Bone marrow (tissue), 2 donors: ENCODE data around the gene GALNT18.

Experiments
- DNase-seq, 2 donors: peaks; one replicate each; lab custom pipeline; 2025; lab: John Stamatoyannopoulos, UW

Gene GALNT18

GRCh38 chr11:11304550-11304949 lies 317.3 kb downstream of the GALNT18 start:
- DNase-seq: no peak

GRCh38 chr11:11302565-11302964 lies 319.2 kb downstream of the GALNT18 start:
- no peak for DNase-seq

- no peak for DNase-seq
These were observed 320.6 kb downstream of the GALNT18 start for GRCh38 chr11:11301212-11301611.

DNA sequence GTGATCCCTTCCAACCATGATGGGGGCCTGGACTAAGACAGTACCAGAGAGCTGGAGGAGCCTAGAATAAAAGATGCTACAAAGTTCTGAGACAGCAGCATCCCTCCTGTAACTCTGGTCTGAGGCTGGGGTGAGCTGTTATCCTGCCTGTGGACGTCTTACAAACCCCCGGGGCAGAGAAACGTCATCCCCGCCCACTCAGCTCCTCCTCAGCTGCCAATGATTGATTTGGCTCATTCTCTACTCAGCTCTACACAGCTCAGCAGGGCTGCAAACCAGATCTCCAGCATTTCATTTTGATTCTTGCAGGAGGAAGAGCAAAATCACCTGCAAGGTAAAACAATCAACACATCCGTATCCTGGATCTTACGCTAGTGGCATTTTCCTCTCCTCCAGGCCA lies 324.2 kb downstream of the GALNT18 start:
- no peak for DNase-seq

- no peak for DNase-seq
These were observed 325.4 kb downstream of the GALNT18 start for GRCh38 chr11:11296434-11296833.

- DNase-seq: no peak
These were observed 327.3 kb downstream of the GALNT18 start for GRCh38 chr11:11294551-11294855.

DNA sequence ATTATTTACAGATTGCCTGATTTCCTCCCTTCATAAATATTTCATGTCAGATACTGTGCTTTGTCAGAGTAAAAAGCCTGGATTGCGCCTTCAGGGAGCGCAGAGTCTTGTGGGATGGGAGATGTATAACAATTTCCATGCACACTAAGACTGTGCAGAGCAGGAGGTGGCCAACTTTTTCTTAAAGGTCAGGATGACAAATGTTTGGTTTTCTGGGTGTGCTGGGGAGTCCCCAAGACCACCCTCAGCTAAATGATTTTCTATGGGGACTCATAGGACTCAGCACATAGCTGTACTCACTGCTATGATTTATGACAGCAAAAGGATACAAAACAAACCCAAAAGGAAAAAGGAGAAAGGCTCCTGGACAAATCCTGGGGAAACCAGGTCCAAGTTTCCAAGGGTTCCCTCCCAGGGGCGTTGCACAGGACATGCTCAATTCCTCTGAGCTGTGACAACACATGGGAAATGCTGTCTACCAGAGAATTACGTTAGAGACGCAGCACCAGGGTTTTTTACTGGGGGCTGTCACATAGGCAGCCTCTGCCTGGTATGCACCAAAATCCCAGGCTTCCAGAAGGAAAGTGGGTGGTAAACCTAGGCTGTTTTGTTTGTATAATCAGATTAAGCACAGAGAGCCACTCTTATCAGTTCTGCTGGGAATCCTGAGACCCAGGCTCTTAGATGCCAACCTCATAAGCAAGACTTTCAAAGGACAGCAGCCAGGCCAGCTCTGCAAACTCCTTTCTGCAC lies 327.8 kb downstream of the GALNT18 start:
- DNase-seq: no peak

GRCh38 chr11:11292839-11293238 lies 329.0 kb downstream of the GALNT18 start:
- no peak for DNase-seq

- no peak for DNase-seq
These were observed 330.5 kb downstream of the GALNT18 start for GRCh38 chr11:11291041-11292015.

GRCh38 chr11:11290354-11290753 lies 331.5 kb downstream of the GALNT18 start:
- no peak for DNase-seq

- no peak for DNase-seq
These were observed 332.1 kb downstream of the GALNT18 start for GRCh38 chr11:11289669-11290068.

DNA sequence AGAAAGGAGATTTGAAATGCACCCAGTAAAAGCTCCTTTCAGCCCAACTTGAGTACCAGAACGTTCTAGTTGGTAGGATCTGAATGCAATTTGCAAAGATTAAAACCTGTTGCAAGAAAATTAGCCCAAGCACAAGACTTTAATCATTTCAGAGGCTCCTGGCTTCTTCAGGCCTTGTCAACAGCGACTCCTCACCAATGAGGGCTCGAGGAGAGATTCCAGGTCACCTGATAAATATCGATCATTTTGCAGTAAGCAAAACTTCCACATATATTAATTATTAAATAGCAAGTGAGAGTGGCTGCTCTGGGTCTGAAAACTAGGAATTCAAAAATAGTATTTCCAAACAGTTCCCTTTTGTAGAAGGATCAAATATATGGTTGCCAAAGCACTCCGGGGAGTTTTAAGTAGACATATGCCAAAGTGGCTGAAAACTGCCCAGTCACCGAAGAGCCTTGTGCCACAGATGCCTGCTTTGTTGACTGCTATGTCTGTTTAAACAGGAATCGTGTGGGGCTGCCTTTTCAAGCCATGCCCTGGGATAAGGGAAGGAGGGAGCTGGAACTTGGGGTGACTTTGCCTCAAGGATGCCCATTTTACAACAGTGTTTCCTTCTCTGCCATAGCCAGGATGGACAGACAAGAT lies 332.7 kb downstream of the GALNT18 start:
- DNase-seq: no peak

GRCh38 chr11:11284481-11284880 lies 337.3 kb downstream of the GALNT18 start:
- no peak for DNase-seq

DNA sequence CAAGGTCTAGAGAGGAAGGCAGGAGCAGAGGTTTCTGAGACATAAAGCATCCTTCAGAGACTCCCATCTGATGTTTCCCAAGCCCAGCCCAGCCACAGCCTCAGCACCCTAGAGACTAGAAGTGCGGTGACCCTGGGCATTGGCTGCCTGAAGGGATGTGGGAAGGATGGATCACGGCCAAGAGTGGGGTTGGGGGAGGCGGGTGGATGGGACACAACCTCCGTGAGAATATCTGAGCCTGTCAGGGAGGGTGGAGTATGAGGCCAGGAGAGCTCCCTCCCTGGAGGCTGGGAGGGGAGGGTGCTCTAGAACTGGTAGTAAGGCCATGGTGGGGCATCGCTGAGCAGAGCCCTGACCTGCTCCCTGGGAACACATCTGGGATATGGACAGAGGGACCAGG lies 340.2 kb downstream of the GALNT18 start:
- DNase-seq: no peak

DNA sequence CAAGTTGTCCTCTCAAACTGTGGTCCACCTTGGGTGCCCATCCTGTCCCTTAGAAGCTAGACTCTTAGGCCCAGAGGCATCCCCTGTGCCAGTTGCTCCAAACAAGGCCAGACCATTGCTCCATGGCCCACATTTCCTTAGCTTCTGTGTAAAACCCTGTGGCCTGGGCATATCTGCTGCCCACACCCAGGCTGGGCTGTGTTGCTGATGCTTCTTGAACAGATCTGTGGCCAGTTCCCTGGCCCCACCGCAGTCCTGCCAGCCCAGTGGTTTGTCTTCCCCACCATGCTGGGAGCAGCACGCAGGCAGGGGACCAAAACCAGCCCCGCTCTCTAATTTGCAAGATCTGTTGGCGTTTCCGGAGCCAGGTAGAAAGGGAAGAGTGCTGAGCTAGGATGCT lies 341.0 kb downstream of the GALNT18 start:
- no peak for DNase-seq

- no peak for DNase-seq
These were observed 341.7 kb downstream of the GALNT18 start for GRCh38 chr11:11279956-11280689.

DNA sequence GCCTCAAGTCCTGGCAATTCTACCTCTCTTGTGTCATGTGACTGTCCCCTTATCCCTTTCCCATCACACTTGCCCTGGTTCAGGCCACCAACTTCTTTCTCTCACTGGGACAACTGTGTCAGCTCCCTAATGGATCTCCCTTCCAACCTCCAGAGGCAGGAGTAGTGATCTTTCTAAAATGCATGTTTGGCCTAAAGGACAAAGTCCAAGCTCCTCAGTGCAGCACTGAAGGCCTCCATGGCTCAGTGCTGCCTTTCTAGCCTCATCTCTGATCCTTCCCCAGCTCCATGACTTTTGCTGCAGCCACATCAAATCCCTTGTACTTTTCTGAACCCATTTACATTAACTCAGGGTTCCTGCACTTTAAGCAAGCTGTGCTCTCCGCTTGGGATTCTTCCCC lies 349.6 kb downstream of the GALNT18 start:
- DNase-seq: no peak

DNA sequence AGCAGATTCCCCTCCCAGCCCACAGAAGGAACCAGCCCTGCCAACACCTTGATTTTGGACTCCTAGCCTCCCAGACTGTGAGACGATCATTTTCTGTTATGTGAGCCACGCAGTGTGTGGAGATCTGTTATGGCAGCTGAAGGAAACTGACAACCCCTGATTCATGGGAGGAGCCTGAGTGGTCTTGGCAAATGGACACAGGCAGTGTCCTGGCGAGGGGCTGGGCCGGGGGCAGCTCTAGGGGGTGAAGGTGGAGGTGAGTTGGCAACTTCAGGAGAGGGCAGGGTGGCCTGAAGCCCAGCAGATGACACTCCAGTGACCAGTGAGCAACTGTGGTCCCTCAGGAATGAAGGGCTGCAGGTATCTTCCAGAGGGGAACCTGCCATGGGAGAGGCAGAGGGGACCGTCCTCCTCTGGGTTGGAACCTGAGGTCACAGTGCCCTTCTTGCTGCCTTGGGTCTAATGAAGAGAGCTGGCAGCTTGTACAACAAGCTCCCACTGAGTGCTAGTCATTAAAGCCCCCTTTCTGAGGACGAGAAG lies 351.5 kb downstream of the GALNT18 start:
- no peak for DNase-seq

DNA sequence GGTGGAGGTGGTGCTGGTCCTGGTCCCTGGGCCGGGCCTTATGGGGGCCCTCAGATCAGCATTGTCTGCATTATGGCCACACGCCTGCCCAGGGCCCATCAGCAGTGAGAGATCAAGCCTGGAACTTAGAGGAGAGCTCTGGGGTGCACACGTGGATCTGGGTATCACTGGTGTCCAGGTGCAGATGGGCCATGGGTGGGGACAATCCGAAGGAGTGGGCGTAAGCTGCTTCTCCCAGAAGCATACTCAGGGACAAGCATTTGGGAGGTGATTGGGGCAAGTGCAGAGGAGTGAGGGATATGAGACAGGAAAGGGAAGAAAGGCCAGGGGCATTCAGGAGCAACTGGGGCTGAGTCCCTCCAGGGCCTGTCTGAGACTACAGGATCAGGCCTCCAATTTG lies 353.1 kb downstream of the GALNT18 start:
- DNase-seq: no peak

GRCh38 chr11:11268119-11268518 lies 353.7 kb downstream of the GALNT18 start:
- DNase-seq: no peak

DNA sequence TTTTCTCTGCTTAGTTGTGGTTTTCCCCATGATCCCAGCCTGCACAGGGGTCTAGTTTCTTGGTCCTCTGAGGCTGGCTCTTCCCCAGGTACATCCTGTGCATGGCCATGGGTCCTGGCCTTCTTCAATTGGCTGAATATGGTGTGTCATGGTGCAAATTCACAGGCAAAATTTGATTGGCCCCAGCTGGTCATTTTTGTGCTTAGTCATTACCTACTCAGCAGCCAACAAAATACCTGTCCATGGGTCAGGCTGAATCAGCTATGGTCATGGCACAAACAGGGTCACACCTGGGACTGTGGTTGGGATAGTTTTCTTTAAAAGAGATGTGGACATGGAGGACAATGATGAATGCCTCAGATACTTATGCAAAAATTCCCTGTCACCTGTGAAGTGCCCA lies 354.5 kb downstream of the GALNT18 start:
- no peak for DNase-seq
